Measurements from ENCODE around the gene DBN1. TPM values are rescaled to one million over a fixed set of nuclear protein-coding genes. Genes with fewer than 3 reads are reported as not detected.

Gene DBN1
- total RNA-seq, 2 experiments from 2014 or later: 82.5 to 87.0 TPM

GRCh38 chr5:177452688-177453638 lies 20.5 kb downstream of the DBN1 start:
- peaks cover 6% of the 10 kb centered on the region for H3K27me3 Mint-ChIP-seq
- ATAC-seq (ENCODE audit: low read depth) (no peak), DNase-seq (no peak)
- POLR2A ChIA-PET: interaction anchor here (0.8 to 6.8 kb wide), 6 partner anchors 8 to 63 kb away, joined by 3 to 109 read pairs (median 6); no protein-coding TSS in a partner anchor
- H3K4me3 Mint-ChIP-seq: peak overlapping the region; percentile 32
- H3K27ac Mint-ChIP-seq: no peak overlapping the region
- H3K9me3 Mint-ChIP-seq: no peaks in the 10 kb centered on the region
- H3K4me1 Mint-ChIP-seq: peaks cover 17% of the 10 kb centered on the region
- no peaks in the 10 kb centered on the region for H3K36me3 Mint-ChIP-seq

- DNase-seq (no peak), ATAC-seq (ENCODE audit: low read depth) (no peak)
- Mint-ChIP-seq H3K4me3 (no peak overlapping the region), H3K9me3 (no peaks in the 10 kb centered on the region), H3K27me3 (peaks cover 6% of the 10 kb centered on the region), H3K27ac (no peak overlapping the region), H3K36me3 (no peaks in the 10 kb centered on the region), H3K4me1 (peaks cover 17% of the 10 kb centered on the region)
- POLR2A ChIA-PET: interaction anchor here (8.7 to 12.5 kb wide), 2 partner anchors 21 to 47 kb away, joined by 122 to 312 read pairs; partner anchors contain the start of gene GRK6
These were observed 22.6 kb downstream of the DBN1 start for GRCh38 chr5:177450667-177451424.

- H3K4me3 Mint-ChIP-seq: no peak overlapping the region
- H3K4me1 Mint-ChIP-seq: peaks cover 29% of the 10 kb centered on the region
- H3K27me3 Mint-ChIP-seq: peaks cover 6% of the 10 kb centered on the region
- no peaks in the 10 kb centered on the region for H3K9me3 Mint-ChIP-seq
- ATAC-seq (ENCODE audit: low read depth): no peak
- H3K27ac Mint-ChIP-seq: no peak overlapping the region
- no peak for DNase-seq
- POLR2A ChIA-PET: interaction anchor here (0.6 to 12.5 kb wide), 10 partner anchors 12 to 97 kb away, joined by 3 to 312 read pairs (median 3); partner anchors contain the start of genes GRK6 and PDLIM7
- H3K36me3 Mint-ChIP-seq: no peaks in the 10 kb centered on the region
These were observed 24.0 kb downstream of the DBN1 start for GRCh38 chr5:177449140-177450061.

- Mint-ChIP-seq H3K27me3 (peaks cover 3% of the 10 kb centered on the region), H3K4me3 (peak overlapping the region; percentile 73), H3K27ac (peak overlapping the region; percentile 45), H3K4me1 (peaks cover 29% of the 10 kb centered on the region), H3K36me3 (no peaks in the 10 kb centered on the region), H3K9me3 (no peaks in the 10 kb centered on the region)
- DNase-seq (no peak), ATAC-seq (ENCODE audit: low read depth) (no peak)
- POLR2A ChIA-PET: interaction anchor here (0.6 to 12.5 kb wide), 9 partner anchors 9 to 70 kb away, joined by 3 to 312 read pairs (median 4); partner anchors contain the start of gene GRK6
These were observed 25.0 kb downstream of the DBN1 start for GRCh38 chr5:177448244-177448950.

- ATAC-seq (ENCODE audit: low read depth) (no peak), DNase-seq (no peak)
- no peak overlapping the region for H3K27ac Mint-ChIP-seq
- no peaks in the 10 kb centered on the region for H3K36me3 Mint-ChIP-seq
- POLR2A ChIA-PET: interaction anchor here (0.6 to 12.5 kb wide), 8 partner anchors 9 to 96 kb away, joined by 3 to 312 read pairs (median 4); partner anchors contain the start of genes GRK6 and LMAN2
- peaks cover 29% of the 10 kb centered on the region for H3K4me1 Mint-ChIP-seq
- no peaks in the 10 kb centered on the region for H3K9me3 Mint-ChIP-seq
- H3K4me3 Mint-ChIP-seq: peak overlapping the region; percentile 73
- no peaks in the 10 kb centered on the region for H3K27me3 Mint-ChIP-seq
These were observed 25.7 kb downstream of the DBN1 start for GRCh38 chr5:177447611-177448243.

- H3K27ac Mint-ChIP-seq: no peak overlapping the region
These were observed 26.3 kb downstream of the DBN1 start for GRCh38 chr5:177447066-177447610.

GRCh38 chr5:177446200-177447065 lies 27.0 kb downstream of the DBN1 start, which contains the start of gene PRR7:
Gene PRR7 (plus strand): TSS chr5:177446814. CDS start chr5:177455068, 8,254 bp downstream.
- H3K4me3 Mint-ChIP-seq: peak within 1 kb of the TSS; percentile 80
- no peaks in the 10 kb centered on the region for H3K9me3 Mint-ChIP-seq
- peaks cover 3% of the 10 kb centered on the region for H3K36me3 Mint-ChIP-seq
- POLR2A ChIA-PET: interaction anchor here (0.6 to 12.5 kb wide), 21 partner anchors 8 to 143 kb away, joined by 3 to 312 read pairs (median 4); partner anchors contain the start of genes GRK6, PRELID1 and RAB24
- H3K4me1 Mint-ChIP-seq: peaks cover 30% of the 10 kb centered on the region
- peak within 1 kb of the TSS; percentile 87 for H3K27ac Mint-ChIP-seq
- DNase-seq (peak; percentile 89), ATAC-seq (ENCODE audit: low read depth) (peak; percentile 76)
- H3K27me3 Mint-ChIP-seq: no peaks in the 10 kb centered on the region

More at GRCh38 chr5:177447066-177447610, 26.3 kb downstream of the DBN1 start:
- POLR2A ChIA-PET: interaction anchor here (0.6 to 12.5 kb wide), 10 partner anchors 8 to 95 kb away, joined by 3 to 312 read pairs (median 8); partner anchors contain the start of genes GRK6 and LMAN2
- Mint-ChIP-seq H3K36me3 (no peaks in the 10 kb centered on the region), H3K27me3 (no peaks in the 10 kb centered on the region), H3K9me3 (no peaks in the 10 kb centered on the region), H3K4me3 (peak overlapping the region; percentile 28), H3K4me1 (peaks cover 30% of the 10 kb centered on the region)
- DNase-seq (no peak), ATAC-seq (ENCODE audit: low read depth) (peak; percentile 21)

GRCh38 chr5:177445917-177446199 lies 27.6 kb downstream of the DBN1 start:
- POLR2A ChIA-PET: interaction anchor here (0.7 to 12.5 kb wide), 18 partner anchors 9 to 143 kb away, joined by 3 to 312 read pairs (median 6); partner anchors contain the start of genes GRK6, PRELID1 and RAB24
- Mint-ChIP-seq H3K36me3 (peaks cover 3% of the 10 kb centered on the region), H3K27ac (peak overlapping the region; percentile 87), H3K4me3 (peak overlapping the region; percentile 80), H3K27me3 (no peaks in the 10 kb centered on the region), H3K4me1 (peaks cover 30% of the 10 kb centered on the region), H3K9me3 (no peaks in the 10 kb centered on the region)
- ATAC-seq (ENCODE audit: low read depth) (no peak), DNase-seq (no peak)

GRCh38 chr5:177445052-177445916 lies 28.1 kb downstream of the DBN1 start:
- H3K9me3 Mint-ChIP-seq: no peaks in the 10 kb centered on the region
- POLR2A ChIA-PET: interaction anchor here (0.7 to 12.5 kb wide), 20 partner anchors 8 to 142 kb away, joined by 3 to 312 read pairs (median 6); partner anchors contain the start of genes GRK6, PRELID1 and RAB24
- no peak for ATAC-seq (ENCODE audit: low read depth)
- DNase-seq: peak; percentile 34
- H3K27me3 Mint-ChIP-seq: no peaks in the 10 kb centered on the region
- peaks cover 3% of the 10 kb centered on the region for H3K36me3 Mint-ChIP-seq
- peaks cover 30% of the 10 kb centered on the region for H3K4me1 Mint-ChIP-seq
- H3K4me3 Mint-ChIP-seq: peak overlapping the region; percentile 80
- peak overlapping the region; percentile 87 for H3K27ac Mint-ChIP-seq

All from activated naive CD8-positive, alpha-beta T cell treated with anti-CD3 and anti-CD28 coated beads, Interleukin-2, amount 10 ng/mL, durations not matched to agents 7 days and 5 days (primary cell).